H9 (cell line): ENCODE measurements around the gene THEMIS. TPM values are rescaled to one million over a fixed set of nuclear protein-coding genes. Genes with fewer than 3 reads are reported as not detected.

ENCODE experiments used
- DNase-seq: peaks from one replicate; pipeline ENCODE4 v3.0.0-alpha.2; 2017
- H2AFZ ChIP-seq: one replicate; pipeline ENCODE4 v1.6.1; 2013; ENCODE audit warnings: mild to moderate bottlenecking, low read length, control low read depth, moderate library complexity
- H2AK5ac ChIP-seq: 2 replicates; pipeline ENCODE4 v1.6.1; 2013; ENCODE audit warnings: low read length, control low read depth, mixed read lengths; ENCODE audit not compliant: insufficient read length
- H2BK120ac ChIP-seq: one replicate; pipeline ENCODE4 v1.6.1; 2013; ENCODE audit warnings: low read depth, mild to moderate bottlenecking, low read length, control low read depth, inconsistent platforms; ENCODE audit not compliant: poor library complexity, severe bottlenecking
- H2BK12ac ChIP-seq: 2 replicates; pipeline ENCODE4 v1.6.1; 2013; ENCODE audit warnings: low read length, control low read depth, mixed read lengths, low read depth; ENCODE audit not compliant: insufficient read length
- H2BK15ac ChIP-seq: 2 replicates; pipeline ENCODE4 v1.6.1; 2013; ENCODE audit warnings: low read depth, low read length, control low read depth
- H2BK20ac ChIP-seq: one replicate; pipeline ENCODE4 v1.6.1; 2013; ENCODE audit warnings: low read depth, mild to moderate bottlenecking, low read length, control low read depth, inconsistent platforms; ENCODE audit not compliant: poor library complexity, severe bottlenecking
- H2BK5ac ChIP-seq: 2 replicates; pipeline ENCODE4 v1.6.1; 2013; ENCODE audit warnings: low read length, control low read depth, mixed read lengths; ENCODE audit not compliant: insufficient read length
- H3K14ac ChIP-seq: 2 replicates; pipeline ENCODE4 v1.6.1; 2013; ENCODE audit warnings: low read length, control low read depth; ENCODE audit not compliant: insufficient read depth
- H3K18ac ChIP-seq: 2 replicates; pipeline ENCODE4 v1.6.1; 2013; ENCODE audit warnings: low read depth, mild to moderate bottlenecking, mixed read lengths, low read length, control low read depth; ENCODE audit not compliant: insufficient read length
- H3K23ac ChIP-seq: 2 replicates; pipeline ENCODE4 v1.6.1; 2013; ENCODE audit warnings: low read length, control low read depth, mixed read lengths, low read depth; ENCODE audit not compliant: insufficient read length
- H3K23me2 ChIP-seq: 2 replicates; pipeline ENCODE4 v1.6.1; 2013; ENCODE audit warnings: low read depth, mild to moderate bottlenecking, mixed read lengths, low read length, control low read depth; ENCODE audit not compliant: insufficient read length, poor library complexity, severe bottlenecking
- H3K27ac ChIP-seq: 2 replicates; pipeline ENCODE4 v1.5.1; 2013; ENCODE audit warnings: low read length, control low read depth, mixed read lengths, low read depth; ENCODE audit not compliant: insufficient read length
- H3K27me3 ChIP-seq: 2 replicates; pipeline ENCODE4 v1.6.1; 2013; ENCODE audit warnings: low read length, control low read depth, inconsistent platforms; ENCODE audit not compliant: insufficient read depth
- H3K4ac ChIP-seq: 2 replicates; pipeline ENCODE4 v1.6.1; 2013; ENCODE audit warnings: low read depth, mild to moderate bottlenecking, control low read depth, inconsistent platforms, low read length, moderate library complexity
- H3K4me1 ChIP-seq: 2 replicates; pipeline ENCODE4 v1.6.1; 2013; ENCODE audit warnings: low read length, control low read depth, inconsistent platforms; ENCODE audit not compliant: insufficient read depth
- H3K4me2 ChIP-seq: 2 replicates; pipeline ENCODE4 v1.6.1; 2013; ENCODE audit warnings: low read length, control low read depth, mixed read lengths; ENCODE audit not compliant: insufficient read length, insufficient read depth
- H3K56ac ChIP-seq: 2 replicates; pipeline ENCODE4 v1.6.1; 2013; ENCODE audit warnings: low read depth, mild to moderate bottlenecking, mixed read lengths, low read length, control low read depth; ENCODE audit not compliant: insufficient read length
- H3K79me1 ChIP-seq: 2 replicates; pipeline ENCODE4 v1.6.1; 2013; ENCODE audit warnings: low read depth, mild to moderate bottlenecking, moderate library complexity, low read length, control low read depth, inconsistent platforms; ENCODE audit not compliant: insufficient read depth, poor library complexity, severe bottlenecking
- H3K79me2 ChIP-seq: 2 replicates; pipeline ENCODE4 v1.6.1; 2013; ENCODE audit warnings: low read length, control low read depth, inconsistent platforms; ENCODE audit not compliant: insufficient read depth
- H3K9ac ChIP-seq: 2 replicates; pipeline ENCODE4 v1.6.1; 2013; ENCODE audit warnings: low read length, control low read depth, mixed read lengths; ENCODE audit not compliant: insufficient read length; ENCODE audit errors: extremely low read depth
- H3K9me3 ChIP-seq: one replicate; pipeline ENCODE4 v1.6.1; 2013; ENCODE audit warnings: low read depth, low read length, inconsistent platforms; ENCODE audit not compliant: control insufficient read depth
- H3T11ph ChIP-seq: one replicate; pipeline ENCODE4 v1.6.1; 2013; ENCODE audit warnings: mild to moderate bottlenecking, low read length, control low read depth, inconsistent platforms
- H4K20me1 ChIP-seq: one replicate; pipeline ENCODE4 v1.6.1; 2013; ENCODE audit not compliant: control insufficient read depth, insufficient read length, insufficient read depth
- H4K5ac ChIP-seq: 2 replicates; pipeline ENCODE4 v1.6.1; 2013; ENCODE audit warnings: low read depth, mild to moderate bottlenecking, mixed read lengths, low read length, control low read depth; ENCODE audit not compliant: insufficient read length
- H4K8ac ChIP-seq: replicated peaks from 2 replicates; pipeline ENCODE4 v1.6.1; 2013; ENCODE audit warnings: low read length, control low read depth, mixed read lengths, low read depth; ENCODE audit not compliant: insufficient read length
- H4K91ac ChIP-seq: 2 replicates; pipeline ENCODE4 v1.6.1; 2013; ENCODE audit warnings: low read depth, mild to moderate bottlenecking, moderate library complexity, mixed read lengths, low read length, control low read depth; ENCODE audit not compliant: insufficient read length
- H3K27ac Mint-ChIP-seq, 3 experiments: 2 replicates in 2 of 3; 3 replicates in 1 of 3; pipeline ENCODE4 v1.8.0; 2020 to 2021; ENCODE audit warnings: mixed read lengths in 3 of 3, mild to moderate bottlenecking in 1 of 3, moderate library complexity in 1 of 3
- H3K27me3 Mint-ChIP-seq: 2 replicates; pipeline ENCODE4 v1.8.0; 2021; ENCODE audit warnings: low read depth, mild to moderate bottlenecking, moderate library complexity, mixed read lengths
- H3K36me3 Mint-ChIP-seq, 3 experiments: 2 replicates in 2 of 3; 3 replicates in 1 of 3; pipeline ENCODE4 v1.8.0; 2020 to 2021; ENCODE audit warnings: low read depth in 3 of 3, mixed read lengths in 3 of 3; ENCODE audit not compliant: insufficient read depth in 1 of 3
- H3K4me1 Mint-ChIP-seq, 2 experiments: 2 replicates each; pipeline ENCODE4 v1.8.0; 2020; ENCODE audit warnings: mixed read lengths in 2 of 2
- H3K4me3 Mint-ChIP-seq, 2 experiments: 2 replicates in 1 of 2; 3 replicates in 1 of 2; pipeline ENCODE4 v1.8.0; 2020 to 2021; ENCODE audit warnings: mild to moderate bottlenecking in 2 of 2, mixed read lengths in 2 of 2, moderate library complexity in 1 of 2
- H3K9me3 Mint-ChIP-seq, 2 experiments: 2 replicates in 1 of 2; 3 replicates in 1 of 2; pipeline ENCODE4 v1.8.0; 2020; ENCODE audit warnings: mild to moderate bottlenecking in 2 of 2, mixed read lengths in 2 of 2, moderate library complexity in 1 of 2
- WGBS: extraction: QIAGEN DNeasy Blood & Tissue Kit; methylation state at CpG from one replicate; pipeline ENCODE4 v1.1.7; 2013; ENCODE audit warnings: missing lambda C conversion rate, low lambda C conversion rate, mixed read lengths; ENCODE audit not compliant: insufficient read length; ENCODE audit errors: extremely low coverage; 5-methylcytosine and 5-hydroxymethylcytosine counted together
- total RNA-seq: library from RNA; stranded (reverse); gene quantifications from 2 replicates; pipeline ENCODE4 v1.2.1, GENCODE V29; 2021
- TF ChIP-seq, protein P1 (sequence below): fragments of 200-600 bp; sonication (generic); conservative IDR thresholded peaks from 3 replicates; pipeline ENCODE4 v1.8.0; 2021; ENCODE audit warnings: antibody characterized with exemption, mild to moderate bottlenecking

Gene THEMIS
- total RNA-seq, 1 experiment from 2014 or later, result not detected

DNA sequence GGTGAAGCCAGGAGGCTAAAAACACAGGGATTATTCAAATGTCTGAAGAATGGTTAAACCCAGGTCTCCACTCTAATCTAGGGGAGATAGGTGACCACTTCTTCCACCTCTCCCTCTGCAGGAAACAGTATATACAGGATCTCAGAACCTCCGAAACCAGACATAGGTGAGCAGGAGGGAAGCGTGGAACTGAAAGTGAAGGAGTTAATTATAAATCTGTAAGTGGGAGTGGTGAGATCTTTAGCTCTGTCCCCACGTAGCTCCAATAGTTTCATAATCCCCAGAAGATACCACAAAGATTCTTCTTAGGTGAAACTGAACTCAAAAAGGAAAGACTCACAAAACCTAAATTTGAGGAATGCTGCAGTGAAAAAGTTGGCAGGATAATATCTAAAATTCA is 76.8 kb downstream of the THEMIS start:
- no peak for DNase-seq
- Histone ChIP-seq H4K5ac (no peak overlapping the region), H2BK120ac (no peak overlapping the region), H2BK5ac (no peak overlapping the region), H3K79me1 (no peaks in the 10 kb centered on the region), H3K18ac (no peak overlapping the region), H3K56ac (no peak overlapping the region), H3K14ac (no peak overlapping the region), H3K4me1 (no peaks in the 10 kb centered on the region), H3T11ph (no peak overlapping the region), H4K91ac (no peak overlapping the region), H3K79me2 (no peaks in the 10 kb centered on the region), H4K8ac (no peak overlapping the region), H2BK20ac (no peak overlapping the region), H3K23ac (no peak overlapping the region), H3K4me2 (no peak overlapping the region), H3K27ac (no peak overlapping the region), H3K9me3 (no peaks in the 10 kb centered on the region), H3K23me2 (no peaks in the 10 kb centered on the region), H3K9ac (no peak overlapping the region), H3K27me3 (no peaks in the 10 kb centered on the region), H2AK5ac (no peak overlapping the region), H2BK15ac (no peak overlapping the region), H2AFZ (no peak overlapping the region), H2BK12ac (no peak overlapping the region), H3K4ac (no peak overlapping the region), H4K20me1 (no peaks in the 10 kb centered on the region)
- WGBS, result no CpG with 5 or more reads among the region's 3 CpGs
- Mint-ChIP-seq H3K4me1 (no peaks in the 10 kb centered on the region), H3K36me3 (no peaks in the 10 kb centered on the region), H3K27me3 (no peaks in the 10 kb centered on the region), H3K27ac (no peak overlapping the region), H3K9me3 (peaks cover 0 to 3% of the 10 kb centered on the region in 2 experiments; a peak in 1 of 5 replicates), H3K4me3 (no peak overlapping the region)
- TF ChIP-seq, protein P1, sequence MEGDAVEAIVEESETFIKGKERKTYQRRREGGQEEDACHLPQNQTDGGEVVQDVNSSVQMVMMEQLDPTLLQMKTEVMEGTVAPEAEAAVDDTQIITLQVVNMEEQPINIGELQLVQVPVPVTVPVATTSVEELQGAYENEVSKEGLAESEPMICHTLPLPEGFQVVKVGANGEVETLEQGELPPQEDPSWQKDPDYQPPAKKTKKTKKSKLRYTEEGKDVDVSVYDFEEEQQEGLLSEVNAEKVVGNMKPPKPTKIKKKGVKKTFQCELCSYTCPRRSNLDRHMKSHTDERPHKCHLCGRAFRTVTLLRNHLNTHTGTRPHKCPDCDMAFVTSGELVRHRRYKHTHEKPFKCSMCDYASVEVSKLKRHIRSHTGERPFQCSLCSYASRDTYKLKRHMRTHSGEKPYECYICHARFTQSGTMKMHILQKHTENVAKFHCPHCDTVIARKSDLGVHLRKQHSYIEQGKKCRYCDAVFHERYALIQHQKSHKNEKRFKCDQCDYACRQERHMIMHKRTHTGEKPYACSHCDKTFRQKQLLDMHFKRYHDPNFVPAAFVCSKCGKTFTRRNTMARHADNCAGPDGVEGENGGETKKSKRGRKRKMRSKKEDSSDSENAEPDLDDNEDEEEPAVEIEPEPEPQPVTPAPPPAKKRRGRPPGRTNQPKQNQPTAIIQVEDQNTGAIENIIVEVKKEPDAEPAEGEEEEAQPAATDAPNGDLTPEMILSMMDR, result no peak
